Measurements from ENCODE around the gene ADRA1B.
"Not testable (repeated sequence)": the region's sequence is repeated elsewhere in the genome, so short reads cannot be mapped to it uniquely, and the experiment has no call there.

Gene ADRA1B

DNA sequence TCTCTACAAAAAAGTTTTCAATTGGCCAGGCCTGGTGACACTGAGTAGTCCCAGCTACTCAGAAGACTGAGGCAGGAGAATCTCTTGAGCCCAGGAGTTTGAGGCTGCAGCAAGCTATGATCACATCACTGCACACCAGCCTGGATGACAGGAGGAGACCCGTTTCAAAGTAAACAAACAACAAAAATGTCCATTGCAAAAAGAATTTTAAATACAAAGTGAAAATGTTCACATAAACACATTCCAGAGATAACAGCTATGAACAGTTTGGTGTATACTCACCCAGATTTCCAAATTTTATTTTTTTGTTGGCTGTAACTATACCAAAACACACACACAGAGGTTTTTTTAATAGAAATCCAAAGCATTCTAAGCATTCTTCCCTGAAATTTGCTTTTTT lies 39.8 kb downstream of the ADRA1B start:
- no peak overlapping the region for H3K9ac ChIP-seq (ENCODE audit: low read depth, low read length)
- no peaks in the 10 kb centered on the region for H3K27me3 ChIP-seq (ENCODE audit: control insufficient read depth, insufficient read depth, low read length)
- no peak overlapping the region for H3K4me2 ChIP-seq (ENCODE audit: low read length)
- H3K4me3 ChIP-seq (ENCODE audit: low read length) = no peak overlapping the region
- peaks cover 3% of the 10 kb centered on the region for H3K4me1 ChIP-seq (ENCODE audit: control insufficient read depth, insufficient read depth, low read length)
- H3K36me3 ChIP-seq (ENCODE audit: insufficient read depth, low read length) = no peaks in the 10 kb centered on the region
- H3K9me3 ChIP-seq (replicated peaks; ENCODE audit: low read length) = no peaks in the 10 kb centered on the region

GRCh38 chr5:159961176-159962160 lies 45.2 kb downstream of the ADRA1B start:
- Histone ChIP-seq H3K27me3 (ENCODE audit: control insufficient read depth, insufficient read depth, low read length) (no peaks in the 10 kb centered on the region), H3K4me2 (ENCODE audit: low read length) (no peak overlapping the region)

DNA sequence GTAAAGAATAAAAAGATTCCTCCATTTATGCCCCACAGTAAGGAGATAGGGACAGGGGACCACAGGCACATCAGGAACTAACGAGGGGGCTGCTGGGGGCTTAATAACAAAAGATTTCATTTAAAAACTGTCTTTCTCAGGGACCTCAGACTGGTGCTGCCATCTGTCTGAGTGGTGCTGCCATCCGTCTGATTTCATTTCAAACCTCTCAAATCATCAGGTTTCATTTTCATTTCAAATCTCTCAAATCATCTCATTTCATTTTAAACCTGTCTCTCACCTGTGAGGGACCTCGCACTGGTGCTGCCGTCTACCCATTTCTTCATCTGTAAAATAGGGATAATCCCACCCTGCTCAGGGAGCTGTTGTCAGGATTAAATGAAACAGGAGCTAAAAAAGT lies 45.9 kb downstream of the ADRA1B start:
- Histone ChIP-seq H3K36me3 (ENCODE audit: insufficient read depth, low read length) (no peaks in the 10 kb centered on the region), H3K4me3 (ENCODE audit: low read length) (no peak overlapping the region), H3K4me1 (ENCODE audit: control insufficient read depth, insufficient read depth, low read length) (peaks cover 7% of the 10 kb centered on the region), H3K27me3 (ENCODE audit: control insufficient read depth, insufficient read depth, low read length) (no peaks in the 10 kb centered on the region), H3K9me3 (replicated peaks; ENCODE audit: low read length) (no peaks in the 10 kb centered on the region), H3K4me2 (ENCODE audit: low read length) (no peak overlapping the region), H3K9ac (ENCODE audit: low read depth, low read length) (no peak overlapping the region)

More at GRCh38 chr5:159961176-159962160, 45.2 kb downstream of the ADRA1B start:
- Histone ChIP-seq H3K4me1 (ENCODE audit: control insufficient read depth, insufficient read depth, low read length) (peaks cover 7% of the 10 kb centered on the region), H3K36me3 (ENCODE audit: insufficient read depth, low read length) (no peaks in the 10 kb centered on the region), H3K4me3 (ENCODE audit: low read length) (no peak overlapping the region), H3K9me3 (replicated peaks; ENCODE audit: low read length) (no peaks in the 10 kb centered on the region), H3K9ac (ENCODE audit: low read depth, low read length) (no peak overlapping the region)

GRCh38 chr5:159963935-159964334 lies 47.7 kb downstream of the ADRA1B start:
- Histone ChIP-seq H3K36me3 (ENCODE audit: insufficient read depth, low read length) (no peaks in the 10 kb centered on the region), H3K4me2 (ENCODE audit: low read length) (no peak overlapping the region), H3K4me1 (ENCODE audit: control insufficient read depth, insufficient read depth, low read length) (peaks cover 7% of the 10 kb centered on the region), H3K27me3 (ENCODE audit: control insufficient read depth, insufficient read depth, low read length) (no peaks in the 10 kb centered on the region), H3K9ac (ENCODE audit: low read depth, low read length) (no peak overlapping the region), H3K9me3 (replicated peaks; ENCODE audit: low read length) (no peaks in the 10 kb centered on the region), H3K4me3 (ENCODE audit: low read length) (no peak overlapping the region)

DNA sequence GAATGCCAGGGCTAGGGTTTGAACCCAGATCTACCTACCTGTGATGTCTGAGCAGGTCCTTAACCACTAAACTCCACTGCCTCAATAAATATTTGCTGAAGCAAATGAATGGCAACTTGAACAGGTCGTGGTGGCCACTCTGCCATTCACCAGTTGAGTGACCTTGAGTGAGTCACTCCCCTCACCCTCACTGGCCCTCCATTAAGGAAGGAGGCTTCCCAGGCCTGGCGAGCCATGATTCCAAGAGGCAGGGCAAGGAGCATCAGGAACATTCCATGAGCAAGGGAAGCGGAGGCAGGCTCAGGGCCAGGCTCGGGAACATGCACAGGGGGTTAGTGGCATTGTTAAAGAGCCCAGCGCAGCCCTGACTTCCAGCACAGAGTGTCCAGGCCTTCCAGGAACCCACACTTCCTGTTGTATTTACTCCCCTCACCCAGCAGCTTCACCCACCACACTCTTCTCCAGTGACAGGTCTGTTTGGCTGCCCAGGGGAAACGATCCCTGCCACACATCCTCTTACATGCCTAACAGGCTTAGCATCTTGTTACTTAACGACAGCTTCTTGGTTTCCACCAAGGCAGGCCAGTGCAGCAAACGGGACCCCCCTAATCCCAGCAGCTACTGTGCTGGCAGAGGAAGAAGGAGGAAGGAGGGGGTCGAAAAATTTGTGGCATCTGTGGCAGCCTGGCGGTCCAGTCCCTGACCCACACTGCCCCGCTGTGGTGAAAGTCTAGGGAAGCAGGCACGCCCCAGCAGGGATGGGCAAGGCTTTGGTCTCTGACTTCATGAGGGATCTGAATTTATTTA lies 49.0 kb downstream of the ADRA1B start:
- Histone ChIP-seq H3K4me3 (ENCODE audit: low read length) (no peak overlapping the region), H3K9ac (ENCODE audit: low read depth, low read length) (no peak overlapping the region), H3K4me2 (ENCODE audit: low read length) (peak overlapping the region; percentile 30), H3K9me3 (replicated peaks; ENCODE audit: low read length) (no peaks in the 10 kb centered on the region), H3K36me3 (ENCODE audit: insufficient read depth, low read length) (no peaks in the 10 kb centered on the region), H3K4me1 (ENCODE audit: control insufficient read depth, insufficient read depth, low read length) (peaks cover 18% of the 10 kb centered on the region), H3K27me3 (ENCODE audit: control insufficient read depth, insufficient read depth, low read length) (no peaks in the 10 kb centered on the region)

DNA sequence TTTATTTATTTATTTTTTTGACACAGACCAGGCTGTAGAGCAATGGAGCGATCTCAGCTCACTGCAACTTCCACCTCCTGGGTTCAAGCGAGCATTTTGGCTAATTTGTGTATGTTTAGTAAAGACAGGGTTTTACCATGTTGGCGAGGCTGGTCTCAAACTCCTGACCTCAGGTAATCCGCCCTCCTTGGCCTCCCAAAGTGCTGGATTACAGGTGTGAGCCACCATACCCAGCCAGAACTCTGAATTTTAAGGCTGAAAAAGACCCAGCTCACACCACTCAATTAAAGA lies 49.5 kb downstream of the ADRA1B start:
- not testable (repeated sequence) for H3K36me3 ChIP-seq (ENCODE audit: insufficient read depth, low read length); H3K4me3 ChIP-seq (ENCODE audit: low read length); H3K27me3 ChIP-seq (ENCODE audit: control insufficient read depth, insufficient read depth, low read length); H3K9ac ChIP-seq (ENCODE audit: low read depth, low read length); H3K9me3 ChIP-seq (replicated peaks; ENCODE audit: low read length); H3K4me2 ChIP-seq (ENCODE audit: low read length)
- peaks cover 24% of the 10 kb centered on the region for H3K4me1 ChIP-seq (ENCODE audit: control insufficient read depth, insufficient read depth, low read length)

DNA sequence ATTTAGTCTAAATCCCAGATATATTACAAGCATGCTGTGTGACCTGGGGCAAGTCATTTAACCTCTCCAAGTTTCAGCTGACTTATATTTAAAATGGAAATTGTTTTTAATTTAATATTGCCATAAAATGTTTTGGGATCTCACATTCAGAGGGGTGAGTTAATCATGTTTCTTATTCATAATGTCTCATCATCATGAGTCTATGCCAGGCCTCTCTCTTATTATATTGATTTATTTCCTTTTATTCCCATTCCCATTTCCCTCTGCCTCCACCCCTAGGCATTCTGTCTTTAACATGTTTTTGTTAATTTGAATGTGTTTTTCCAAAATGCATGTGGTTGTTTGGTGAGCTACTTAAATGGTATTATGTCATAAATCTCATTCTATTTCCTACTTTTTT lies 53.7 kb downstream of the ADRA1B start:
- H3K36me3 ChIP-seq (ENCODE audit: insufficient read depth, low read length) = no peaks in the 10 kb centered on the region
- peak overlapping the region; percentile 3 for H3K4me2 ChIP-seq (ENCODE audit: low read length)
- no peak overlapping the region for H3K4me3 ChIP-seq (ENCODE audit: low read length)
- no peak overlapping the region for H3K9ac ChIP-seq (ENCODE audit: low read depth, low read length)
- H3K27me3 ChIP-seq (ENCODE audit: control insufficient read depth, insufficient read depth, low read length) = no peaks in the 10 kb centered on the region
- peaks cover 42% of the 10 kb centered on the region for H3K4me1 ChIP-seq (ENCODE audit: control insufficient read depth, insufficient read depth, low read length)
- no peaks in the 10 kb centered on the region for H3K9me3 ChIP-seq (replicated peaks; ENCODE audit: low read length)

DNA sequence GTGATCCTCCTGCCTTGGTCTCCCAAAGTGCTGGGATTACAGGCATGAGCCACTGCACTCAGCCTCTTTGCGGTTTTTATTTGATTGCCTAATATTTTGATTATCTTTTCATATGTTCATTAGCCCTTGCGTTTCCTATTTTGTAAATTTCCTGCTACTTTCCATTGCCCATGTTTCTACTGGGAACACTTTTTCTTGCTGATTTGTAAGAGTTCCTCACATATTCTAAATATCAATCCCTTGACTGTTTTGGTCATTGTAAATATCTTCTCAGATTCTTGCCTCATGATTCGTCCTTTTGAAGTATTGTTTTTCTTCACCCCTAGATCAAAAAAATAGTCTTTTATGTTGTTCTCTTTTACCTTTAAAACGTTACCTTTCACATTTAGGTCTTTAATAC lies 54.8 kb downstream of the ADRA1B start:
- Histone ChIP-seq H3K4me1 (ENCODE audit: control insufficient read depth, insufficient read depth, low read length) (peaks cover 47% of the 10 kb centered on the region), H3K27me3 (ENCODE audit: control insufficient read depth, insufficient read depth, low read length) (no peaks in the 10 kb centered on the region), H3K9ac (ENCODE audit: low read depth, low read length) (no peak overlapping the region), H3K4me2 (ENCODE audit: low read length) (peak overlapping the region; percentile 73), H3K9me3 (replicated peaks; ENCODE audit: low read length) (no peaks in the 10 kb centered on the region), H3K4me3 (ENCODE audit: low read length) (no peak overlapping the region), H3K36me3 (ENCODE audit: insufficient read depth, low read length) (no peaks in the 10 kb centered on the region)

- H3K9ac ChIP-seq (ENCODE audit: low read depth, low read length) = peak overlapping the region; percentile 32
- no peaks in the 10 kb centered on the region for H3K36me3 ChIP-seq (ENCODE audit: insufficient read depth, low read length)
- H3K4me2 ChIP-seq (ENCODE audit: low read length) = peak overlapping the region; percentile 73
- H3K4me3 ChIP-seq (ENCODE audit: low read length) = peak overlapping the region; percentile 63
- peaks cover 47% of the 10 kb centered on the region for H3K4me1 ChIP-seq (ENCODE audit: control insufficient read depth, insufficient read depth, low read length)
- H3K27me3 ChIP-seq (ENCODE audit: control insufficient read depth, insufficient read depth, low read length) = no peaks in the 10 kb centered on the region
- H3K9me3 ChIP-seq (replicated peaks; ENCODE audit: low read length) = no peaks in the 10 kb centered on the region
Measured at GRCh38 chr5:159971514-159971913, 55.2 kb downstream of the ADRA1B start.

GRCh38 chr5:159971931-159972461 lies 55.7 kb downstream of the ADRA1B start:
- no peaks in the 10 kb centered on the region for H3K27me3 ChIP-seq (ENCODE audit: control insufficient read depth, insufficient read depth, low read length)
- H3K4me3 ChIP-seq (ENCODE audit: low read length) = peak overlapping the region; percentile 63

GRCh38 chr5:159972538-159973362 lies 56.5 kb downstream of the ADRA1B start:
- H3K4me2 ChIP-seq (ENCODE audit: low read length) = no peak overlapping the region
- no peaks in the 10 kb centered on the region for H3K27me3 ChIP-seq (ENCODE audit: control insufficient read depth, insufficient read depth, low read length)
- H3K9ac ChIP-seq (ENCODE audit: low read depth, low read length) = no peak overlapping the region
- no peaks in the 10 kb centered on the region for H3K36me3 ChIP-seq (ENCODE audit: insufficient read depth, low read length)
- H3K9me3 ChIP-seq (replicated peaks; ENCODE audit: low read length) = no peaks in the 10 kb centered on the region
- peaks cover 47% of the 10 kb centered on the region for H3K4me1 ChIP-seq (ENCODE audit: control insufficient read depth, insufficient read depth, low read length)
- no peak overlapping the region for H3K4me3 ChIP-seq (ENCODE audit: low read length)

More at GRCh38 chr5:159971931-159972461, 55.7 kb downstream of the ADRA1B start:
- H3K36me3 ChIP-seq (ENCODE audit: insufficient read depth, low read length) = no peaks in the 10 kb centered on the region
- H3K9me3 ChIP-seq (replicated peaks; ENCODE audit: low read length) = no peaks in the 10 kb centered on the region
- H3K4me2 ChIP-seq (ENCODE audit: low read length) = peak overlapping the region; percentile 73
- H3K4me1 ChIP-seq (ENCODE audit: control insufficient read depth, insufficient read depth, low read length) = peaks cover 47% of the 10 kb centered on the region
- peak overlapping the region; percentile 32 for H3K9ac ChIP-seq (ENCODE audit: low read depth, low read length)

Data from skeletal muscle satellite cell (primary cell).